Renal cortical epithelial cell (primary cell): ENCODE data around the gene ASPRV1. TPM values are rescaled to one million over a fixed set of nuclear protein-coding genes. Genes with fewer than 3 reads are reported as not detected.
"Not testable (repeated sequence)": the region's sequence is repeated elsewhere in the genome, so short reads cannot be mapped to it uniquely, and the experiment has no call there.

Experiments
- DNase-seq: peaks from one replicate; pipeline ENCODE4 v3.0.0-alpha.2; 2011; ENCODE audit warnings: low read depth
- total RNA-seq: library from RNA; depleted of rRNA; stranded (reverse); fragments of >200 nt; gene quantifications from 2 replicates; pipeline ENCODE4 v1.2.3, GENCODE V29; 2014

ASPRV1 gene
- total RNA-seq, 1 donor from 2014 or later, result 0.20 TPM

GRCh38 chr2:69962986-69963730 is 1.7 kb upstream of the ASPRV1 start:
- DNase-seq, result no peak

- DNase-seq, result no peak
These were observed 610 bp downstream of the ASPRV1 start for GRCh38 chr2:69960821-69961220.

GRCh38 chr2:69959425-69959824 is 2.0 kb downstream of the ASPRV1 start:
- DNase-seq, result no peak

- DNase-seq, result no peak
These were observed 3.0 kb downstream of the ASPRV1 start for GRCh38 chr2:69958480-69958879.

GRCh38 chr2:69957965-69958364 is 3.5 kb downstream of the ASPRV1 start:
- no peak for DNase-seq

- no peak for DNase-seq
These were observed 4.9 kb downstream of the ASPRV1 start for GRCh38 chr2:69956475-69956979.

GRCh38 chr2:69955029-69955428 is 6.4 kb downstream of the ASPRV1 start:
- no peak for DNase-seq

- DNase-seq, result no peak
These were observed 7.3 kb downstream of the ASPRV1 start for GRCh38 chr2:69954084-69954483.

- no peak for DNase-seq
These were observed 8.9 kb downstream of the ASPRV1 start for GRCh38 chr2:69952336-69953115.

- not testable (repeated sequence) for DNase-seq
These were observed 10.8 kb downstream of the ASPRV1 start for GRCh38 chr2:69950671-69951070.

GRCh38 chr2:69950241-69950640 is 11.2 kb downstream of the ASPRV1 start:
- no peak for DNase-seq

- DNase-seq, result no peak
These were observed 12.3 kb downstream of the ASPRV1 start for GRCh38 chr2:69948963-69949645.

- no peak for DNase-seq
These were observed 13.1 kb downstream of the ASPRV1 start for GRCh38 chr2:69948032-69948962.

- DNase-seq, result no peak
These were observed 14.0 kb downstream of the ASPRV1 start for GRCh38 chr2:69947325-69947931.

GRCh38 chr2:69946351-69947324 is 14.8 kb downstream of the ASPRV1 start:
- peak; percentile 61 for DNase-seq

- DNase-seq, result no peak
These were observed 15.5 kb downstream of the ASPRV1 start for GRCh38 chr2:69945941-69946340.

GRCh38 chr2:69945441-69945840 is 16.0 kb downstream of the ASPRV1 start:
- DNase-seq, result no peak

GRCh38 chr2:69944756-69945155 is 16.7 kb downstream of the ASPRV1 start:
- DNase-seq, result no peak

GRCh38 chr2:69943843-69944525 is 17.4 kb downstream of the ASPRV1 start:
- no peak for DNase-seq
